Measurements from ENCODE around the gene MICU1. TPM values are rescaled to one million over a fixed set of nuclear protein-coding genes. Genes with fewer than 3 reads are reported as not detected.
A peak's percentile ranks its signal among the peaks of the same experiment; 100 is the strongest.

The MICU1 gene
- total RNA-seq, 2 donors from 2014 or later = 36.6 to 37.6 TPM

- DNase-seq = no peak
- H3K9me3 Mint-ChIP-seq = no peaks in the 10 kb centered on the region
- H3K4me3 Mint-ChIP-seq = no peak overlapping the region
- H3K4me1 Mint-ChIP-seq (ENCODE audit: low read depth) = peaks cover 26% of the 10 kb centered on the region
- no peaks in the 10 kb centered on the region for H3K27me3 Mint-ChIP-seq (ENCODE audit: low read depth)
- no peak for ATAC-seq (replicated peaks in 1 of 2)
- peaks cover 0 to 2% of the 10 kb centered on the region in 2 donors for H3K36me3 Mint-ChIP-seq (ENCODE audit: insufficient read depth in 2 of 2)
- H3K27ac Mint-ChIP-seq = no peak overlapping the region
These were observed 258.4 kb downstream of the MICU1 start for GRCh38 chr10:72367301-72367960.

GRCh38 chr10:72365106-72365895, 260.6 kb downstream of the MICU1 start:
- Mint-ChIP-seq H3K27ac (peak overlapping the region; percentile 31), H3K36me3 (ENCODE audit: insufficient read depth in 2 of 2) (peaks cover 0 to 2% of the 10 kb centered on the region in 2 donors), H3K27me3 (ENCODE audit: low read depth) (no peaks in the 10 kb centered on the region), H3K4me1 (ENCODE audit: low read depth) (peaks cover 21% of the 10 kb centered on the region), H3K9me3 (no peaks in the 10 kb centered on the region), H3K4me3 (no peak overlapping the region)
- ATAC-seq (replicated peaks in 1 of 2) (no peak), DNase-seq (no peak)

- DNase-seq (peak; percentile 83 to 85), ATAC-seq (replicated peaks in 1 of 2) (peak; percentile 97 to 98)
- H3K27me3 Mint-ChIP-seq (ENCODE audit: low read depth) = no peaks in the 10 kb centered on the region
- H3K4me3 Mint-ChIP-seq = no peak overlapping the region
- no peaks in the 10 kb centered on the region for H3K9me3 Mint-ChIP-seq
- H3K27ac Mint-ChIP-seq = no peak overlapping the region
- H3K4me1 Mint-ChIP-seq (ENCODE audit: low read depth) = peaks cover 11% of the 10 kb centered on the region
- H3K36me3 Mint-ChIP-seq (ENCODE audit: insufficient read depth in 2 of 2) = peaks cover 0 to 2% of the 10 kb centered on the region in 2 donors
These were observed 261.6 kb downstream of the MICU1 start for GRCh38 chr10:72364239-72364777.

GRCh38 chr10:72356987-72357386, 268.9 kb downstream of the MICU1 start:
- Mint-ChIP-seq H3K9me3 (no peaks in the 10 kb centered on the region), H3K4me3 (no peak overlapping the region), H3K4me1 (ENCODE audit: low read depth) (peaks cover 26% of the 10 kb centered on the region), H3K36me3 (ENCODE audit: insufficient read depth in 2 of 2) (no peaks in the 10 kb centered on the region), H3K27me3 (ENCODE audit: low read depth) (no peaks in the 10 kb centered on the region), H3K27ac (no peak overlapping the region)
- no peak for ATAC-seq (replicated peaks in 1 of 2)
- no peak for DNase-seq

- Mint-ChIP-seq H3K9me3 (no peaks in the 10 kb centered on the region), H3K36me3 (ENCODE audit: insufficient read depth in 2 of 2) (peaks cover 0 to 4% of the 10 kb centered on the region in 2 donors), H3K27ac (no peak overlapping the region), H3K27me3 (ENCODE audit: low read depth) (no peaks in the 10 kb centered on the region), H3K4me3 (peak overlapping the region in 1 of 2 donors; percentile 44), H3K4me1 (ENCODE audit: low read depth) (peaks cover 35% of the 10 kb centered on the region)
- DNase-seq (no peak), ATAC-seq (replicated peaks in 1 of 2) (no peak)
These were observed 269.8 kb downstream of the MICU1 start for GRCh38 chr10:72356115-72356514.

- DNase-seq (no peak), ATAC-seq (replicated peaks in 1 of 2) (no peak)
- H3K4me1 Mint-ChIP-seq (ENCODE audit: low read depth) = peaks cover 36% of the 10 kb centered on the region
- H3K9me3 Mint-ChIP-seq = no peaks in the 10 kb centered on the region
- peak overlapping the region; percentile 91 for H3K27ac Mint-ChIP-seq
- peak overlapping the region; percentile 93 to 97 for H3K4me3 Mint-ChIP-seq
- H3K36me3 Mint-ChIP-seq (ENCODE audit: insufficient read depth in 2 of 2) = peaks cover 0 to 4% of the 10 kb centered on the region in 2 donors
- H3K27me3 Mint-ChIP-seq (ENCODE audit: low read depth) = no peaks in the 10 kb centered on the region
These were observed 270.7 kb downstream of the MICU1 start for GRCh38 chr10:72355214-72355555.

GRCh38 chr10:72354356-72355213, 271.3 kb downstream of the MICU1 start, which contains the start of gene DNAJB12:
TSS of gene DNAJB12 (minus strand) at chr10:72354919. CDS start at chr10:72354897, 22 bp downstream.
- Mint-ChIP-seq H3K36me3 (ENCODE audit: insufficient read depth in 2 of 2) (peaks cover 0 to 4% of the 10 kb centered on the region in 2 donors), H3K9me3 (no peaks in the 10 kb centered on the region), H3K27ac (peak within 1 kb of the TSS; percentile 95), H3K4me1 (ENCODE audit: low read depth) (peaks cover 39% of the 10 kb centered on the region), H3K4me3 (peak within 1 kb of the TSS; percentile 93 to 97), H3K27me3 (ENCODE audit: low read depth) (no peaks in the 10 kb centered on the region)
- peak; percentile 85 to 91 for ATAC-seq (replicated peaks in 1 of 2)
- DNase-seq = peak; percentile 91 to 92

GRCh38 chr10:72353965-72354355, 271.9 kb downstream of the MICU1 start:
- no peaks in the 10 kb centered on the region for H3K9me3 Mint-ChIP-seq
- H3K27ac Mint-ChIP-seq = peak overlapping the region; percentile 95
- DNase-seq (peak in 1 of 2 donors; percentile 16), ATAC-seq (replicated peaks in 1 of 2) (no peak)
- peaks cover 0 to 4% of the 10 kb centered on the region in 2 donors for H3K36me3 Mint-ChIP-seq (ENCODE audit: insufficient read depth in 2 of 2)
- H3K27me3 Mint-ChIP-seq (ENCODE audit: low read depth) = no peaks in the 10 kb centered on the region
- peak overlapping the region; percentile 93 to 97 for H3K4me3 Mint-ChIP-seq
- H3K4me1 Mint-ChIP-seq (ENCODE audit: low read depth) = peaks cover 41% of the 10 kb centered on the region

- Mint-ChIP-seq H3K27ac (peak overlapping the region; percentile 95), H3K4me1 (ENCODE audit: low read depth) (peaks cover 41% of the 10 kb centered on the region), H3K27me3 (ENCODE audit: low read depth) (no peaks in the 10 kb centered on the region), H3K4me3 (peak overlapping the region; percentile 93 to 97), H3K36me3 (ENCODE audit: insufficient read depth in 2 of 2) (peaks cover 0 to 4% of the 10 kb centered on the region in 2 donors), H3K9me3 (no peaks in the 10 kb centered on the region)
- DNase-seq (no peak), ATAC-seq (replicated peaks in 1 of 2) (no peak)
These were observed 272.6 kb downstream of the MICU1 start for GRCh38 chr10:72353028-72353964.

- Mint-ChIP-seq H3K4me3 (no peak overlapping the region), H3K9me3 (no peaks in the 10 kb centered on the region), H3K27me3 (ENCODE audit: low read depth) (no peaks in the 10 kb centered on the region), H3K4me1 (ENCODE audit: low read depth) (peaks cover 41% of the 10 kb centered on the region), H3K36me3 (ENCODE audit: insufficient read depth in 2 of 2) (peaks cover 0 to 4% of the 10 kb centered on the region in 2 donors), H3K27ac (no peak overlapping the region)
- DNase-seq (no peak), ATAC-seq (replicated peaks in 1 of 2) (no peak)
These were observed 274.4 kb downstream of the MICU1 start for GRCh38 chr10:72351479-72351878.

GRCh38 chr10:72349438-72349837, 276.4 kb downstream of the MICU1 start:
- DNase-seq (no peak), ATAC-seq (replicated peaks in 1 of 2) (no peak)
- peaks cover 0 to 4% of the 10 kb centered on the region in 2 donors for H3K36me3 Mint-ChIP-seq (ENCODE audit: insufficient read depth in 2 of 2)
- H3K27me3 Mint-ChIP-seq (ENCODE audit: low read depth) = no peaks in the 10 kb centered on the region
- H3K27ac Mint-ChIP-seq = no peak overlapping the region
- H3K4me1 Mint-ChIP-seq (ENCODE audit: low read depth) = peaks cover 35% of the 10 kb centered on the region
- no peaks in the 10 kb centered on the region for H3K9me3 Mint-ChIP-seq
- no peak overlapping the region for H3K4me3 Mint-ChIP-seq

- Mint-ChIP-seq H3K36me3 (ENCODE audit: insufficient read depth in 2 of 2) (peaks cover under 1 to 4% of the 10 kb centered on the region in 2 donors), H3K27ac (no peak overlapping the region), H3K4me3 (no peak overlapping the region), H3K4me1 (ENCODE audit: low read depth) (peaks cover 36% of the 10 kb centered on the region), H3K9me3 (no peaks in the 10 kb centered on the region), H3K27me3 (ENCODE audit: low read depth) (no peaks in the 10 kb centered on the region)
- DNase-seq (no peak), ATAC-seq (replicated peaks in 1 of 2) (no peak)
These were observed 277.6 kb downstream of the MICU1 start for GRCh38 chr10:72348282-72348681.
